K562 (cell line): Measurements from ENCODE around the gene LAG3. TPM values are rescaled to one million over a fixed set of nuclear protein-coding genes. Genes with fewer than 3 reads are reported as not detected.
A peak's percentile ranks its signal among the peaks of the same experiment; 100 is the strongest.

ENCODE experiments used
- ARHGAP35 ChIP-seq: fragments of 450-650 bp; IDR thresholded peaks from 2 replicates; pipeline ENCODE4 v1.6.1; 2018; ENCODE audit not compliant: partially characterized antibody
- CCNT2 ChIP-seq: IDR thresholded peaks from 2 replicates; pipeline ENCODE4 v1.6.1; 2011; ENCODE audit warnings: borderline replicate concordance, low read depth, mild to moderate bottlenecking, moderate library complexity, mixed read lengths, low read length; ENCODE audit not compliant: insufficient read length; ENCODE audit errors: extremely low read depth
- CXXC5 ChIP-seq: fragments of 250-450 bp; sonication (Bioruptor Pico); IDR thresholded peaks from 2 replicates; pipeline ENCODE4 v1.8.0; 2022; ENCODE audit warnings: inconsistent platforms, mild to moderate bottlenecking, moderate library complexity
- GABPB2 ChIP-seq: fragments of 250-450 bp; sonication (Bioruptor Pico); conservative IDR thresholded peaks from 2 replicates; pipeline ENCODE4 v1.5.1; 2021; ENCODE audit warnings: mild to moderate bottlenecking
- HDAC1 ChIP-seq, 2 experiments: fragments of 450-650 bp; IDR thresholded peaks; 2 replicates each; pipeline ENCODE4 v1.6.1; 2016 to 2017; ENCODE audit warnings: inconsistent platforms in 1 of 2, mild to moderate bottlenecking in 1 of 2, moderate library complexity in 1 of 2
- KDM5B ChIP-seq: fragments of 200-600 bp; sonication (generic); IDR thresholded peaks from 2 replicates; pipeline ENCODE4 v1.6.1; 2012; ENCODE audit warnings: low read depth, mild to moderate bottlenecking, moderate library complexity, low read length, control low read depth, inconsistent platforms; ENCODE audit not compliant: insufficient replicate concordance
- NFIC ChIP-seq: fragments of 450-650 bp; IDR thresholded peaks from 2 replicates; pipeline ENCODE4 v1.6.1; 2017; ENCODE audit warnings: mild to moderate bottlenecking, inconsistent platforms
- NONO ChIP-seq, 2 experiments: fragments of 200-400 bp in 1 of 2; fragments of 450-650 bp in 1 of 2; formaldehyde crosslinking in 1 of 2; IDR thresholded peaks; 2 replicates each; pipeline ENCODE4 v1.6.1; 2017; ENCODE audit warnings: low read depth in 2 of 2, mild to moderate bottlenecking in 2 of 2, moderate library complexity in 2 of 2, low read length in 1 of 2
- PHF20 ChIP-seq: fragments of 450-650 bp; IDR thresholded peaks from 2 replicates; pipeline ENCODE4 v1.6.1; 2018; ENCODE audit not compliant: partially characterized antibody
- POLR2G ChIP-seq: fragments of 200-400 bp; formaldehyde crosslinking; IDR thresholded peaks from 2 replicates; pipeline ENCODE4 v1.6.1; 2017; ENCODE audit warnings: low read depth, mild to moderate bottlenecking, antibody characterized with exemption, low read length, moderate library complexity
- PRDM10 ChIP-seq: fragments of 450-650 bp; IDR thresholded peaks from 2 replicates; pipeline ENCODE4 v1.6.1; 2018; ENCODE audit not compliant: partially characterized antibody
- TAF1 ChIP-seq: IDR thresholded peaks from 2 replicates; pipeline ENCODE4 v1.6.1; 2011; ENCODE audit warnings: mild to moderate bottlenecking, low read length, moderate library complexity; ENCODE audit not compliant: insufficient read depth, control insufficient read depth, severe bottlenecking; ENCODE audit errors: extremely low read depth
- TBP ChIP-seq: optimal IDR thresholded peaks from 2 replicates; pipeline ENCODE3; 2011; ENCODE audit warnings: low read depth, low read length, improper control_type of control experiment
- ZNF311 ChIP-seq: fragments of 250-450 bp; sonication (Bioruptor Pico); IDR thresholded peaks from 2 replicates; pipeline ENCODE4 v1.4.0; 2020; ENCODE audit warnings: mild to moderate bottlenecking, moderate library complexity
- ZNF77 ChIP-seq: fragments of 250-450 bp; sonication (Bioruptor Pico); IDR thresholded peaks from 2 replicates; pipeline ENCODE4 v1.5.0; 2020
- polyA plus RNA-seq, 8 experiments: library from polyadenylated mRNA; depleted of rRNA in 4 of 8; stranded (reverse) in 5 of 8; unstranded in 3 of 8; fragments of >200 nt; fragmentation: Nextera tagmentation in 2 of 8; fragmentation: Illumina TruSeq in 1 of 8; extraction: Ambion mirVana in 2 of 8; extraction: Trizol in 1 of 8; gene quantifications; 2 replicates each; pipeline versions ENCODE4 v1.2.1 to v1.2.3, GENCODE V29; 2011 to 2014; ENCODE audit warnings: inconsistent platforms in 1 of 8, missing spikeins in 1 of 8
- total RNA-seq, 7 experiments: library from RNA; depleted of rRNA in 6 of 7; stranded (reverse); fragments of >200 nt in 6 of 7; fragmentation: Illumina TruSeq in 2 of 7; extraction: Trizol in 2 of 7; gene quantifications; 2 replicates each; pipeline versions ENCODE4 v1.2.1 to v1.2.3, GENCODE V29; 2011 to 2021; ENCODE audit warnings: low replicate concordance in 1 of 7
- TF ChIP-seq, protein P1 (sequence below), 2 experiments: fragments of 450-650 bp; conservative IDR thresholded peaks; 2 replicates each; pipeline ENCODE4 v1.6.1; 2017; ENCODE audit warnings: mild to moderate bottlenecking in 2 of 2, moderate library complexity in 2 of 2
- TF ChIP-seq, protein P2 (sequence below): sonication (generic); formaldehyde crosslinking; IDR thresholded peaks from 2 replicates; pipeline ENCODE4 v1.8.0; 2022; ENCODE audit warnings: mild to moderate bottlenecking, low read depth, missing genetic modification reagents
- TF ChIP-seq, protein P3 (sequence below): fragments of 200-800 bp; sonication (Bioruptor generic); IDR thresholded peaks from 2 replicates; pipeline ENCODE4 v1.6.1; 2017; ENCODE audit warnings: missing genetic modification characterization, missing compliant biosample characterization

LAG3 gene
- total and polyA plus RNA-seq, 9 of the 15 experiments (the other 6 are each of a cell fraction or from before 2014, with no cell fraction given): 0.07 to 0.66 (median 0.09) TPM; not detected in 1

- TF ChIP-seq KDM5B (peak; percentile 72), TAF1 (peak; percentile 63), ZNF77 (no peak), GABPB2 (CRISPR knock-in tag) (no peak), ZNF311 (no peak), ARHGAP35 (no peak), NFIC (peak; percentile 41), TBP (peak; percentile 85), POLR2G (peak; percentile 78), HDAC1 (IDR thresholded peaks at IDR 0.05) (peak in 1 of 2 experiments; percentile 58; a peak in 2 of 4 replicates), PRDM10 (peak; percentile 66), CXXC5 (peak; percentile 3), PHF20 (no peak), CCNT2 (peak; percentile 31), NONO (IDR thresholded peaks at IDR 0.05; ENCODE audit: low read depth in 2 of 2, low read length in 1 of 2) (peak; percentile 33 to 81; a peak in 3 of 4 replicates)
- TF ChIP-seq, protein P1, sequence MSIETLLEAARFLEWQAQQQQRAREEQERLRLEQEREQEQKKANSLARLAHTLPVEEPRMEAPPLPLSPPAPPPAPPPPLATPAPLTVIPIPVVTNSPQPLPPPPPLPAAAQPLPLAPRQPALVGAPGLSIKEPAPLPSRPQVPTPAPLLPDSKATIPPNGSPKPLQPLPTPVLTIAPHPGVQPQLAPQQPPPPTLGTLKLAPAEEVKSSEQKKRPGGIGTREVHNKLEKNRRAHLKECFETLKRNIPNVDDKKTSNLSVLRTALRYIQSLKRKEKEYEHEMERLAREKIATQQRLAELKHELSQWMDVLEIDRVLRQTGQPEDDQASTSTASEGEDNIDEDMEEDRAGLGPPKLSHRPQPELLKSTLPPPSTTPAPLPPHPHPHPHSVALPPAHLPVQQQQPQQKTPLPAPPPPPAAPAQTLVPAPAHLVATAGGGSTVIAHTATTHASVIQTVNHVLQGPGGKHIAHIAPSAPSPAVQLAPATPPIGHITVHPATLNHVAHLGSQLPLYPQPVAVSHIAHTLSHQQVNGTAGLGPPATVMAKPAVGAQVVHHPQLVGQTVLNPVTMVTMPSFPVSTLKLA (conservative IDR thresholded peaks at IDR 0.05): 0 out of 4 replicates have a peak, but pooled peaks of 1 of the 2 experiments have one; percentile 18
- TF ChIP-seq, protein P2, sequence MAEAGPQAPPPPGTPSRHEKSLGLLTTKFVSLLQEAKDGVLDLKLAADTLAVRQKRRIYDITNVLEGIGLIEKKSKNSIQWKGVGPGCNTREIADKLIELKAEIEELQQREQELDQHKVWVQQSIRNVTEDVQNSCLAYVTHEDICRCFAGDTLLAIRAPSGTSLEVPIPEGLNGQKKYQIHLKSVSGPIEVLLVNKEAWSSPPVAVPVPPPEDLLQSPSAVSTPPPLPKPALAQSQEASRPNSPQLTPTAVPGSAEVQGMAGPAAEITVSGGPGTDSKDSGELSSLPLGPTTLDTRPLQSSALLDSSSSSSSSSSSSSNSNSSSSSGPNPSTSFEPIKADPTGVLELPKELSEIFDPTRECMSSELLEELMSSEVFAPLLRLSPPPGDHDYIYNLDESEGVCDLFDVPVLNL: no peak
- TF ChIP-seq, protein P3, sequence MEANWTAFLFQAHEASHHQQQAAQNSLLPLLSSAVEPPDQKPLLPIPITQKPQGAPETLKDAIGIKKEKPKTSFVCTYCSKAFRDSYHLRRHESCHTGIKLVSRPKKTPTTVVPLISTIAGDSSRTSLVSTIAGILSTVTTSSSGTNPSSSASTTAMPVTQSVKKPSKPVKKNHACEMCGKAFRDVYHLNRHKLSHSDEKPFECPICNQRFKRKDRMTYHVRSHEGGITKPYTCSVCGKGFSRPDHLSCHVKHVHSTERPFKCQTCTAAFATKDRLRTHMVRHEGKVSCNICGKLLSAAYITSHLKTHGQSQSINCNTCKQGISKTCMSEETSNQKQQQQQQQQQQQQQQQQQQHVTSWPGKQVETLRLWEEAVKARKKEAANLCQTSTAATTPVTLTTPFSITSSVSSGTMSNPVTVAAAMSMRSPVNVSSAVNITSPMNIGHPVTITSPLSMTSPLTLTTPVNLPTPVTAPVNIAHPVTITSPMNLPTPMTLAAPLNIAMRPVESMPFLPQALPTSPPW: peak; percentile 53; the same call in 1 of the 2 replicates
Observed at GRCh38 chr12:6765634-6766581, 6.4 kb upstream of the LAG3 start, which contains the start of gene PTMS (continued).
